Gastrocnemius medialis (tissue), 4 donors: ENCODE data around the gene GNAI2. TPM values are rescaled to one million over a fixed set of nuclear protein-coding genes. Genes with fewer than 3 reads are reported as not detected.

ENCODE experiments used
- ATAC-seq, 2 donors: fragments of 150-250 bp; one replicate each; pipeline ENCODE4 v1.9.1; 2016
- DNase-seq, 2 donors: peaks; one replicate each; pipeline ENCODE4 v3.0.0-alpha.2; 2019
- H3K27ac ChIP-seq, 4 donors: fragments of 200-600 bp; sonication (generic); 1 replicate in 1 of 4; 2 replicates in 3 of 4; pipeline ENCODE4 v1.5.1; 2016 to 2018; ENCODE audit warnings: mild to moderate bottlenecking in 2 of 4, moderate library complexity in 1 of 4
- H3K27me3 ChIP-seq, 3 donors: fragments of 200-600 bp; sonication (generic) in 2 of 3; 1 replicate in 1 of 3; 2 replicates in 2 of 3; pipeline versions ENCODE4 v1.5.1 to v1.6.0; 2016 to 2019; ENCODE audit warnings: mild to moderate bottlenecking in 1 of 3, moderate library complexity in 1 of 3
- H3K36me3 ChIP-seq, 2 donors: fragments of 200-600 bp; sonication (generic) in 1 of 2; one replicate each; pipeline ENCODE4 v1.5.1; 2017 to 2018
- H3K4me1 ChIP-seq, 2 donors: fragments of 200-600 bp; sonication (generic) in 1 of 2; one replicate each; pipeline ENCODE4 v1.5.1; 2016 to 2017; ENCODE audit warnings: mild to moderate bottlenecking in 2 of 2
- H3K4me3 ChIP-seq, 4 donors: fragments of 200-600 bp; sonication (generic) in 3 of 4; 1 replicate in 1 of 4; 2 replicates in 3 of 4; pipeline ENCODE4 v1.5.1; 2016 to 2019; ENCODE audit warnings: mild to moderate bottlenecking in 2 of 4
- H3K9me3 ChIP-seq, 3 donors: fragments of 200-600 bp; sonication (generic) in 2 of 3; 1 replicate in 1 of 3; 2 replicates in 2 of 3; pipeline ENCODE4 v1.5.1; 2016 to 2019
- CTCF ChIP-seq, 5 experiments: fragments of 450-650 bp in 3 of 5; fragments of 200-600 bp in 2 of 5; sonication (generic) in 2 of 5; IDR thresholded peaks in 4 of 5; conservative IDR thresholded peaks in 1 of 5; 1 replicate in 4 of 5; 2 replicates in 1 of 5; pipeline ENCODE4 v1.5.1; 2016 to 2019; ENCODE audit warnings: antibody characterized with exemption in 5 of 5, mild to moderate bottlenecking in 3 of 5, moderate library complexity in 3 of 5
- POLR2A ChIP-seq, 2 donors: fragments of 450-650 bp; IDR thresholded peaks; one replicate each; pipeline ENCODE4 v1.6.1; 2017; ENCODE audit warnings: antibody characterized with exemption in 2 of 2, mild to moderate bottlenecking in 2 of 2, moderate library complexity in 2 of 2
- in situ Hi-C, 4 donors: fragments of 200-750 bp; cut with MboI; loops; one replicate each; pipeline versions ENCODE4 v1.15.0 to v1.8.0; 2017; ENCODE audit warnings: low sequenced_read_pairs in 4 of 4
- intact Hi-C: fragments of 100-400 bp; cut with DNase I; formaldehyde crosslinking; loops from one replicate; pipeline ENCODE4 v1.15.1; 2023; ENCODE audit warnings: low total_unique reads
- total RNA-seq, 4 donors: library from RNA; depleted of rRNA; stranded (reverse); fragments of >200 nt; gene quantifications; one replicate each; pipeline versions ENCODE4 v1.1.0 to v1.2.3, GENCODE V29; 2016

The GNAI2 gene
- total RNA-seq, 4 donors from 2014 or later = 26.7 to 67.8 (median 39.8) TPM

- no peaks in the 10 kb centered on the region for H3K27me3 ChIP-seq
- in situ Hi-C loops (loop anchor here in 1 of 4 donors (25.0 kb wide), 1 partner anchor 351 kb away; the partner anchor contains the start of genes MON1A and RBM6), intact Hi-C loops (no loop called here)
- peak overlapping the region in 1 of 4 donors; percentile 41 for H3K27ac ChIP-seq
- no peak overlapping the region for H3K4me3 ChIP-seq
- H3K9me3 ChIP-seq = no peaks in the 10 kb centered on the region
- peaks cover 0 to 38% of the 10 kb centered on the region in 2 donors for H3K36me3 ChIP-seq
- ATAC-seq (no peak), DNase-seq (no peak)
- H3K4me1 ChIP-seq = peaks cover 18 to 22% of the 10 kb centered on the region in 2 donors
- TF ChIP-seq CTCF (IDR thresholded peaks at IDR 0.05 in 4 of 5, conservative IDR thresholded peaks at IDR 0.05 in 1 of 5) (no peak), POLR2A (IDR thresholded peaks at IDR 0.05) (no peak)
Observed at GRCh38 chr3:50288387-50289007, 52.5 kb downstream of the GNAI2 start.

- TF ChIP-seq CTCF (IDR thresholded peaks at IDR 0.05 in 4 of 5, conservative IDR thresholded peaks at IDR 0.05 in 1 of 5) (no peak), POLR2A (IDR thresholded peaks at IDR 0.05) (no peak)
- ATAC-seq (no peak), DNase-seq (no peak)
- in situ Hi-C loops (loop anchor here in 1 of 4 donors (25.0 kb wide), 1 partner anchor 352 kb away; the partner anchor contains the start of genes MON1A and RBM6), intact Hi-C loops (no loop called here)
- no peak overlapping the region for H3K27ac ChIP-seq
- H3K36me3 ChIP-seq = peaks cover 0 to 38% of the 10 kb centered on the region in 2 donors
- H3K4me3 ChIP-seq = no peak overlapping the region
- no peaks in the 10 kb centered on the region for H3K27me3 ChIP-seq
- H3K9me3 ChIP-seq = no peaks in the 10 kb centered on the region
- peaks cover 20 to 23% of the 10 kb centered on the region in 2 donors for H3K4me1 ChIP-seq
Observed at GRCh38 chr3:50289130-50289529, 53.1 kb downstream of the GNAI2 start.

GRCh38 chr3:50290161-50290641 lies 54.2 kb downstream of the GNAI2 start:
- no peaks in the 10 kb centered on the region for H3K9me3 ChIP-seq
- DNase-seq (no peak), ATAC-seq (no peak)
- in situ Hi-C loops = loop anchor here in 1 of 4 donors (25.0 kb wide), 1 partner anchor 353 kb away; the partner anchor contains the start of genes MON1A and RBM6
- intact Hi-C loops = no loop called here
- peaks cover 0 to 38% of the 10 kb centered on the region in 2 donors for H3K36me3 ChIP-seq
- no peak overlapping the region for H3K4me3 ChIP-seq
- H3K27me3 ChIP-seq = no peaks in the 10 kb centered on the region
- peaks cover 20 to 23% of the 10 kb centered on the region in 2 donors for H3K4me1 ChIP-seq
- peak overlapping the region; percentile 97 to 99 (median 98) for H3K27ac ChIP-seq
- TF ChIP-seq CTCF (IDR thresholded peaks at IDR 0.05 in 4 of 5, conservative IDR thresholded peaks at IDR 0.05 in 1 of 5) = no peak

GRCh38 chr3:50292159-50293078 lies 56.4 kb downstream of the GNAI2 start, which contains the start of gene IFRD2:
IFRD2 (minus strand) TSS chr3:50292429; CDS start chr3:50292274, 155 bp downstream.
- peak within 1 kb of the TSS; percentile 81 to 96 (median 94) for H3K4me3 ChIP-seq
- TF ChIP-seq CTCF (IDR thresholded peaks at IDR 0.05 in 4 of 5, conservative IDR thresholded peaks at IDR 0.05 in 1 of 5) (no peak), POLR2A (IDR thresholded peaks at IDR 0.05) (peak; percentile 82 to 87)
- ATAC-seq = peak; percentile 87
- H3K27me3 ChIP-seq = no peaks in the 10 kb centered on the region
- in situ Hi-C loops (loop anchor here in 1 of 4 donors (25.0 kb wide), 1 partner anchor 355 kb away; the partner anchor contains the start of genes MON1A and RBM6), intact Hi-C loops (no loop called here)
- DNase-seq = peak; percentile 97 to 98
- peaks cover 20 to 23% of the 10 kb centered on the region in 2 donors for H3K4me1 ChIP-seq
- H3K9me3 ChIP-seq = no peaks in the 10 kb centered on the region
- peaks cover 0 to 38% of the 10 kb centered on the region in 2 donors for H3K36me3 ChIP-seq
- H3K27ac ChIP-seq = peak within 1 kb of the TSS; percentile 97 to 99 (median 98)
